MCF 10A (cell line): ENCODE results near the gene PARN. TPM values are rescaled to one million over a fixed set of nuclear protein-coding genes. Genes with fewer than 3 reads are reported as not detected.

Experiments used
- BruUV-seq: library from RNA; stranded (reverse); fragments of 400-500 nt; replicated peaks from 2 replicates; lab custom pipeline; 2021; lab: Mats Ljungman, UMichigan
- CTCF ChIA-PET: fragments of 300-600 bp; sonication (Branson Sonifier 250); formaldehyde crosslinking; extraction: SDS; loops from one replicate; lab custom pipeline; 2021; ENCODE audit warnings: antibody characterized with exemption, inconsistent platforms; lab: Yijun Ruan, JAX
- POLR2A ChIA-PET: fragments of 300-600, 350-650 bp; sonication (Branson Sonifier 250); formaldehyde crosslinking; extraction: SDS; loops from one replicate; lab custom pipeline; 2020; ENCODE audit warnings: antibody characterized with exemption, inconsistent platforms; lab: Yijun Ruan, JAX
- DNase-seq: peaks from one replicate; pipeline ENCODE4 v3.0.0-alpha.2; 2018; ENCODE audit not compliant: unreplicated experiment
- H3K27ac Mint-ChIP-seq: one replicate; pipeline ENCODE4 v1.8.0; 2022; ENCODE audit warnings: mild to moderate bottlenecking, low read depth, mixed read lengths; ENCODE audit not compliant: unreplicated experiment
- H3K27me3 Mint-ChIP-seq: one replicate; pipeline ENCODE4 v1.8.0; 2022; ENCODE audit warnings: mixed read lengths; ENCODE audit not compliant: insufficient read depth, unreplicated experiment
- H3K36me3 Mint-ChIP-seq: one replicate; pipeline ENCODE4 v1.8.0; 2022; ENCODE audit warnings: mild to moderate bottlenecking, moderate library complexity, mixed read lengths; ENCODE audit not compliant: insufficient read depth, unreplicated experiment
- H3K4me1 Mint-ChIP-seq: one replicate; pipeline ENCODE4 v1.8.0; 2022; ENCODE audit warnings: mixed read lengths; ENCODE audit not compliant: insufficient read depth, unreplicated experiment
- H3K4me3 Mint-ChIP-seq: one replicate; pipeline ENCODE4 v1.8.0; 2022; ENCODE audit warnings: mild to moderate bottlenecking, moderate library complexity, mixed read lengths; ENCODE audit not compliant: unreplicated experiment
- H3K9me3 Mint-ChIP-seq: one replicate; pipeline ENCODE4 v1.8.0; 2022; ENCODE audit warnings: mixed read lengths; ENCODE audit not compliant: unreplicated experiment
- CTCF ChIP-seq: fragments of 200-600 bp; IDR thresholded peaks from one replicate; pipeline ENCODE4 v1.8.0; 2022; ENCODE audit warnings: antibody characterized with exemption, mild to moderate bottlenecking; ENCODE audit not compliant: unreplicated experiment
- intact Hi-C: fragments of 100-400 bp; cut with micrococcal nuclease; formaldehyde crosslinking; loops from 2 replicates; pipeline ENCODE4 v1.14.1; 2022
- total RNA-seq: library from RNA; stranded (reverse); gene quantifications from 2 replicates; pipeline ENCODE4 v1.2.3, GENCODE V29; 2022

PARN gene
- total RNA-seq, 1 experiment from 2014 or later = 35.0 TPM

DNA sequence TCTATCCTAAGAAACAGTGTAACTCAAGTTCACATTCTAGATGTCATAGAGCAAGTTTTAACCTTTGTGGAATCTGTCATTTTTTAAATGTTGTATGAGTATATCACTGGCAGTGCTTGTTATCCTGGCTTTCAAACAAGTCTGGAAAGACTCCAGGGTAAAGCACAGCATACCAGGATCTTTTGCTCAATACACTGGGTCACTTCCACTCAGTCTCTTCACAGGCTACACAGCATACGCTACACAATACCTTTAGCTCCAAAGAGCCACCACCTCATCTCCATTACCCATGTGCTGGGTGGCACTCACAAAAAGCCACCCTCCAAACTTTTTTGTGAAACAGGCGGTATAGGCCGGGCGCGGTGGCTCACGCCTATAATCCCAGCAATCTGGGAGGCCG, 69.5 kb downstream of the PARN start:
- no TSS peak for BruUV-seq
- POLR2A ChIA-PET = no interaction called here
- H3K4me1 Mint-ChIP-seq = peaks cover 36% of the 10 kb centered on the region
- intact Hi-C loops = no loop called here
- peaks cover 37% of the 10 kb centered on the region for H3K36me3 Mint-ChIP-seq
- no peaks in the 10 kb centered on the region for H3K9me3 Mint-ChIP-seq
- no peak overlapping the region for H3K4me3 Mint-ChIP-seq
- no peak for DNase-seq
- no peak for TF ChIP-seq CTCF
- no peak overlapping the region for H3K27ac Mint-ChIP-seq
- no peaks in the 10 kb centered on the region for H3K27me3 Mint-ChIP-seq
- CTCF ChIA-PET = interaction anchor here (0.9 kb wide), 1 partner anchor 259 kb away, joined by 3 read pairs; no protein-coding TSS in a partner anchor

GRCh38 chr16:14559809-14560241, 70.2 kb downstream of the PARN start:
- no peak for TF ChIP-seq CTCF
- DNase-seq = no peak
- Mint-ChIP-seq H3K36me3 (peaks cover 36% of the 10 kb centered on the region), H3K4me3 (no peak overlapping the region), H3K27me3 (no peaks in the 10 kb centered on the region), H3K4me1 (peaks cover 29% of the 10 kb centered on the region), H3K9me3 (no peaks in the 10 kb centered on the region), H3K27ac (no peak overlapping the region)
- no TSS peak for BruUV-seq
- ChIA-PET CTCF (interaction anchor here (0.6 to 0.9 kb wide), 2 partner anchors 259 to 322 kb away, joined by 3 read pairs; no protein-coding TSS in a partner anchor), POLR2A (no interaction called here)
- intact Hi-C loops = no loop called here

GRCh38 chr16:14553447-14553846, 76.6 kb downstream of the PARN start:
- H3K27ac Mint-ChIP-seq = no peak overlapping the region
- H3K36me3 Mint-ChIP-seq = peaks cover 61% of the 10 kb centered on the region
- H3K4me1 Mint-ChIP-seq = no peaks in the 10 kb centered on the region
- H3K27me3 Mint-ChIP-seq = no peaks in the 10 kb centered on the region
- ChIA-PET POLR2A (interaction anchor here (1.0 kb wide), 1 partner anchor 9 kb away, joined by 4 read pairs; no protein-coding TSS in a partner anchor), CTCF (no interaction called here)
- no TSS peak for BruUV-seq
- DNase-seq = no peak
- H3K4me3 Mint-ChIP-seq = no peak overlapping the region
- no peaks in the 10 kb centered on the region for H3K9me3 Mint-ChIP-seq
- intact Hi-C loops = no loop called here
- TF ChIP-seq CTCF = no peak

GRCh38 chr16:14549789-14550153, 80.3 kb downstream of the PARN start:
- intact Hi-C loops = no loop called here
- no peaks in the 10 kb centered on the region for H3K27me3 Mint-ChIP-seq
- CTCF ChIA-PET = interaction anchor here (1.0 to 1.3 kb wide), 2 partner anchors 13 to 249 kb away, joined by 3 to 6 read pairs; no protein-coding TSS in a partner anchor
- no peak overlapping the region for H3K27ac Mint-ChIP-seq
- POLR2A ChIA-PET = interaction anchor here (0.6 kb wide), 1 partner anchor 125 kb away, joined by 3 read pairs; no protein-coding TSS in a partner anchor
- TF ChIP-seq CTCF = no peak
- BruUV-seq = no TSS peak
- DNase-seq = no peak
- H3K4me1 Mint-ChIP-seq = peaks cover 5% of the 10 kb centered on the region
- H3K4me3 Mint-ChIP-seq = no peak overlapping the region
- no peaks in the 10 kb centered on the region for H3K9me3 Mint-ChIP-seq
- H3K36me3 Mint-ChIP-seq = peaks cover 47% of the 10 kb centered on the region
